ENCODE measurements around the gene SCAF1.

GRCh38 chr19:49678985-49679770 is 37.2 kb downstream of the SCAF1 start:
- TF ChIP-seq EZH2 (IDR thresholded peaks at IDR 0.05; ENCODE audit: borderline replicate concordance, low read length) (no peak), CTCF (IDR thresholded peaks at IDR 0.05; ENCODE audit: low read length) (no peak)
